ENCODE measurements around the gene C1R.
A peak's percentile ranks its signal among the peaks of the same experiment; 100 is the strongest.
"Not testable (repeated sequence)": the region's sequence is repeated elsewhere in the genome, so short reads cannot be mapped to it uniquely, and the experiment has no call there.

The C1R gene

DNA sequence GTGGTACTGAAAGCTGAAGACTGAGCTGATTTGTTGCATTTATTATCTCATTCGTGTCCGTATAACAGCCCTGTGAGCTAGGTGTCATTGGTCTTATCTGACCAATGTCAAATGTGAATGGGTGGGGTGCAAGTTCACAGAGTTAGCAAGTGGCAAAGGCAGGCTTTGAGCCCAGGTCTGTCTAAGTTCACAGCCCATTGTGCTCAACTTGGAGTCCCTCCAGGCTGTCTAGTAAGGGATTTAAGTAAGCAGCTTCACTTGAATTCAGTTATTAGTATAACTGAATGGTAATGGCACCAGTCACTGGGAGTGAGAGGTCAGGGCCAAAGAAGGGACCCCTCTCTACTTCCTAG, 23.3 kb downstream of the C1R start:
- no peak for DNase-seq

DNA sequence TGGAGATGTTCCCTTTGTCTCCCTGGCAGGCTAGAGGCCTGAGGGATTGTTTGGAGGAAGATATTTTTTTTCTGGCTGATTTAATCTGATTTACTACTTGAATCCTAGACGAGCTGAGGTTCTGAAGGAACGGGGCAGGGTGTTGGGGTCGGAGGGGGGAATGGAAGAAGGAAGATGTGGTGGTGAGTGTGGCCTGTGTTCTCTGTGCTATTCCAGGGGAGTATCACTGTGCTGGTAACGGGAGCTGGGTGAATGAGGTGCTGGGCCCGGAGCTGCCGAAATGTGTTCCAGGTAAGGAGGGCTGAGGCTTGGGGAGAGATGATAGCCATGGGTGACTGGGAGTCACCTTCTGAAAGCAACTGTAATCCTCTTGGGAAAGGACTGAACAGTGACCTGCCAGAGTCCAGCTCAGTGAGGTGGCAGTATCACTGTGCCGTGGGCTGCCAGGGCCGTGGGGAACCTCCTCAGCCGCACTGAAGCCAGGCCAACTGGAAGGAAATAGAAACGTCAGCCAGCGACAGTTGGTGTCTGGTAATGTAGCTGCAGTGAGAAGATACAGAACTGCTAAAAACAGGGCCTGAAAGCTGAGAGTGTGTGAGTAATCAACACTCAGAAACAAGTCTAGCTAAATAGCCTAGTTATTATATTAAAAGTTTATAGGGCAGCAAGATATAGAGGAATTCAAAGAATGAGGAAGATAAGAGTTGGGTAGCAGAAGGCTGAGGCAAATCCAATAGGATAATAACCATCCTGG, 23.8 kb downstream of the C1R start:
- DNase-seq = peak in 4 of 56 donors; percentile 2 to 10 (median 6)

DNA sequence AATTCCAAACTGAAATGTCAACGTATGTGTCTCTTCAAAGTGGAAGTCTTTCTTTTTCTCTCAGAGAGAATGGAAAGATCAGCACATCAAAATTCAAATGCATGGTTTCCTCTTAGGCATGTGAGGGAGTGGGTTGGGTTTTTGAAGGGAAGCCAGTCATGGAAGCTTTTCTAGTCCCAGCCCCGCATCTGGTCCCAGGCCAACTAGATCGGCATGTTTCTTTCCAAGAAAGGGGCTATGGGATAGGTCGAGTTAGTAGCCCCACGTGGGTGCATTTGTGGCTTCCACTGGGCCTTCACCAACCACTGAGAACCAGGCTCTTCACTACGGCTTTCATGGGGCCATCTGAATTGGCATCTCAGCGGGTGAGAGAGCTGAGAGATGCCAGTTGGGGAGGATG, 25.1 kb downstream of the C1R start:
- DNase-seq = no peak

DNA sequence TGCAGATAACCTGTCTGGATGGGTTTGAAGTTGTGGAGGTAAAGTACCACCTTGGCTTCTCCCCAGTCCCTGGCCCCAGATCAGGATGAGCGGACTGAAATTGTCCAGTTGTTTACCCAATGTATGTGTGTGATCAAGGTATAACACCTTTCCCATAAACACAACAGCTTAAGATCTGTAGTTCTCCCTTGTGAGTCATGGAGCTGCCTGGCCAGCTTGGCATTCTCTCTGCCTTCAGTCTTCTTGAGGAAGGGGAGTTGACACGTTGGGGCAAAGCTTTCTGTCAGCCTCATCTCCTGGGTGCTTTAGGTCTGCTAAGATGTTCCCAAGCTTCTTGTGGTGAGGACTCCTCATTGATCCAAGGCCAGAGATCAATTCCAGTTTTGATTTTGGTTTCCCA, 25.6 kb downstream of the C1R start:
- no peak for DNase-seq

DNA sequence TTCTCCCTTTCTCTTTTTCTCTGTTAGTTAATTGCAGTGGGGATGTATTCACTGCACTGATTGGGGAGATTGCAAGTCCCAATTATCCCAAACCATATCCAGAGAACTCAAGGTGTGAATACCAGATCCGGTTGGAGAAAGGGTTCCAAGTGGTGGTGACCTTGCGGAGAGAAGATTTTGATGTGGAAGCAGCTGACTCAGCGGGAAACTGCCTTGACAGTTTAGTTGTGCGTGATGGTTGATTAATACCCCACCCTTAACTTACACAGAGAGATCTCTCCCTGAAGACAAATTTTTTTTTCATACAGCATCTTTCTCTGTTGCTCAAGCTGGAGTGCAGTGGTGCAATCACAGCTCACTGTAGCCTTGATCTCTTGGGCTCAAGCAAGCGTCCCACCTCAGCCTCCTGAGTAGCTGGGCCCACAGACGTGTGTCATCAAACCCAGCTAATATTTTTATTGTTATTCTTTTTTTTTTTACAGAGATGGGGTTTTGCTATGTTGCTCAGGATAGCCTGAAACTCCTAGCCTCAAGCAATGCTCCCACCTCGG, 27.1 kb downstream of the C1R start:
- no peak for DNase-seq

DNA sequence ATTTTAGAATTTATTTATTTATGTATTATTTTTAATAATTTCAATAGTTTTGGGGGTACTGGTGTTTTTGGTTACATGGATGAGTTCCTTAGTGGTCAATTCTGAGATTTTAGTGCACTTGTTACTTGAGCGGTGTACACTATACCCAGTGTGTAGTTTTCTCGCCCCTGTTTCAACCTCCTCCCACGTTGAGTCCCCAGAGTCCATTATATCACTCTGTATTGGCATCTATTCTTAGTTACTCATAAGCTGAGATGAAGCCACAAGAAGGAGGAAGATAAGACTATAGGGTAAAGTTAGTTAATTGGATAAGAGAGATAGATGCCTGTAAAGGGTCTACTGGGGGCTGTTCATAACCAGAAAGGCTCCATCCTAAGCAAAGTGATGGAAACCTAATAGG, 27.7 kb downstream of the C1R start:
- DNase-seq = no peak

DNA sequence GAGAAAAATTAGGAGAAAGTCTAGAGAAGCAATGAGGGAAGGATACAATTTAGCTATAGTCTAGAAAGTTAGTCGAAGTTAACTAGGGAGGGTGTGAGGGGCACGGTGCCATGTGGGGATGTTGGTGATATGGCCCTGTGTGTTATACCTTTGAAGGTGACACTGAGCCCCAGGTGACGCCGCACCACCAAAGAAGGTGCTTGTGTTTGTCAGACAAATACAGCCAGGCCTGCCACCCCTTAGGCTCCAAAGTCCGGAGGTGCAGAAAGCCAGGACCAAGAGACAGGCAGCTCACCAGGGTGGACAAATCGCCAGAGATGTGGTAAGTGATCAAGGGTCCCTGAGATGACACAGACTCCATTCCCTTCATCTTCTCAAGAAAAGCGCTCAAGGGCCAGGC, 30.6 kb downstream of the C1R start:
- DNase-seq = no peak

DNA sequence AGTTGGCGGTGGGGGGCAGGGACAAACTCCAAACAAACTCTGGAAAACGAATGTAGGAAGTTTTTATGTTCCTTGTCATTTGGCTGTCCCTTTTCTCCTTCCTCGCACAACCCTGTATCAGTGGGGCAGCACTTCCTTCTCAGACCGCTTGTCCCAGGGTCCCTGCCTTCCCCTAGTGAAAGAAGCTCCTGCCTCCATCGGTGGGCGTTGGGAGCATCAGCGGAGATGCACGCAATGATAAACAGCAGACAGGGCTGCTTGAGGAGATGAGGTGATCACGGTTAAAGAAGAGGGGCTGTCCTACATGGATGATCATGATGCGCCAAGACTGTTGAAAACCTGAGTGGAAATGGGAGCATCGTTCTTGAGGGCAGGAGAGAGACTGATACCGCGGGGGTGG, 31.1 kb downstream of the C1R start:
- DNase-seq = no peak

DNA sequence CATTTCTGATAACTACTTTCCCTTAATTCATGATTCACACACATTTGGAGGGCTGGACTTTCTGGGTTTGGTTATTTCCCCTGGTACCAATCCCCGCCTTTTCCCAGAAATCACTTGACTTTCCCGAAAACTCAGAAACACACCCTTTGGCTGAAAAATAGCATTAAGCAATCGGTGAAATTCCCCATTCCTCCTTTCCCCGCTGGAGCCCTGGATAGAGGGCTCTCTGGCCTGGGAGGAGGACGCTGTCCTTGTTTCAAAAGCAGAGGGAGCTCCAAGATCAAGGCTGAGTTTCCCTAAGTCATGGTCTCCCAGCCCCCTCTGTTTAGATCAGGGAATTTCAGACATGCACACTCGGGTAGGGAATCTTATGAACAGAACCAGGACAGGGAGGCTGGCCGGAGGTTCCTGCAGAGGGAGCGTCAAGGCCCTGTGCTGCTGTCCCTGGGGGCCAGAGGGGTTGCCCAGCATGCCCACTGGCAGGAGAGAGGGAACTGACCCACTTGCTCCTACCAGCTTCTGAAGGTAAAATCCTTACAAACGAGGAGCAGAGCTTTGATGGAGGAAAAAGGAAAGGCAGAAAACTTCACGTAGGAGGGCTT, 31.8 kb downstream of the C1R start, which contains the start of gene C1S:
TSS of gene C1S (plus strand) at position 366 of the 602 bp plus-strand sequence. CDS start 1,195 bp downstream, outside the sequence.
- peak in 15 of 56 donors; percentile 2 to 35 (median 9) for DNase-seq

DNA sequence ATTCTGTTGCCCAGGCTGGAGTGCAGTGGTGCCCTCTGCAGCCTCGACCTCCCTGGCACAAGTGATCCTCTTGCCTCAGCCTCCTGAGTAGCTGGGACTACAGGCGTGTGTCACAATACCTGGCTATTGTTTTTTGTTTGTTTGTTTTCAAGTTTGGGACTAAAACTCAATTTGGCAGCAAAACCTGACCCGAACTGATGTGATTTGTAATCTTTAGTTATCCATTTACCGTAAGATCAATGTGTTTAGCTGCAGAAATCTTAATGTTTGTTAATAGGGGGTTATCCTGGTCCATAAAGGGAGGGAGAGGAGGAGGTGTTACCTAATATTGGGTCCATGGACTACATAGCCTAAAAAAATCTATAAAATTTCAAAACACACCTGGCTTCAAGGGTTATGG, 32.5 kb downstream of the C1R start:
- no peak for DNase-seq

DNA sequence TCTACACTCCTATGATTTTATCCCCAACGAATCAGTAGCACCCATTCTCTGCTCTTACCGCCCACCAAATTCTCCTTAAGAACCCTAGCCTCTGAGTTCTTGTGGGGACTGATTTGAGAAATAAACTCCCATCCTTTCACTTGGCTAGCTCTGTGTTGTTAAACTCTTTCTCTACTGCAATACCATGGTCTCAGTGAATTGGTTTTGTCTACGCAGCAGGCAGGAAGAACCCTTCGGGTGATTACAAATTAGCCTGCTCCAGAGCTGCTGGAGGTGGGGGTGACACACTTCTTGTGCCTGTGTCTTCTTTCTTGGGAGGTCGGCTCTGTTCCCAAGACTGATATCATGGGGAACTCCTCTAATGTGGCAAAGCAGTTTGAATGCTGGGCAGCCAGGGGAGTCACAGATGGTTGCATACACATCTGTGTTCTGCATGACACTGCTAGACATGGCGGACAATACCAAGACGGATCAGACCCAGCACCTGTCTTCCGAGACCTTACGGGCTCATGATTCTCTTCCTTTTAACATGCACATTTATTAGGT, 33.3 kb downstream of the C1R start:
- no peak for DNase-seq

DNA sequence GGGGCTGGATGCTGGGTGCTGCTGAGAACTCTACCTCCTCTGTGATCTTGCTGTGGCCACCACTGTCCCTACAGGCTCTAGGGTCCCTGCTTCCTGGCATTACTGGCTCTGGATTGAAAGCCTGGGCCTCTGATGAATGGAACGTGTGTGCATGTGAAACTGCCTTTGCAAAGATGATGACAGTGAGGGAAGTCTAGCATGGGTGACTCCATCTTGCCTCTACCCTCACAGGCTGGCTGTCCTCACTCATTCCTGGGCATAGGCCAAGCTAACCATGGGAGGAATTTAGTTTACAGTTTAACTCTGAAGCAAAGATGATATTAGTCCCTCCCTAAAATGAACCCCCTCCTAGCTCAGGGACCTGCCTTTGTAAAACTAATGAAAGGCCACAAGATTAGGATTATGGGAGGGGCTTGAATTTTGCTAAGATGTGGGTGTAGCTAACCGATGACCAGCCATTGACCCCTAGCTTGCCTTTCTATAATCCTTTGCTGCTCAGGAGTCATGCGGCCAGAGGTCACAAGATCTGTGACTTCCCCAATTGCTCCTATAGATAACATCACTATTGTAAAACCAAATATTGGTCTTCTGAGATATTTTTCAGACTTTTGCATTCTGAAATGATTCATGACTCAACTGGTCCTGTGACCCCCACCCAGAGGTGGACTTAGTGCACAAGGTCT, 33.9 kb downstream of the C1R start:
- no peak for DNase-seq

DNA sequence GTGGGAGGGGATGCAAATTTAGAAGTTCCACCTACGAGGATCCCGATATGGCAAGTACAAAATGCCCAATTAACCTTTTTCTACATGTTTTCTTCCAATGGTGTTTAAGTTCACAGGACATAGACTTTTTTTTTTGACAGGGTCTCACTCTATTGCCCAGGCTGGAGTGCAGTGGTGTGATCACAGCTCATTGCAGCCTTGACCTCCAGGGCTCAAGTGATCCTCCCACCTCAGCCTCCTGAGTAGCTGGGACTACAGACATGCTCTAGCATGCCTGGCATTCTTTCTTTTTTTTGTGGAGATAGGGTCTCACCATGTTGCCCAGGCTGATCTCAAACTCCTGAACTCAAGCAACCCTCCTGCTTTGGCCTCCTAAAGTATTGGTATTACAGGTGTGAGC, 36.5 kb downstream of the C1R start:
- not testable (repeated sequence) for DNase-seq

DNA sequence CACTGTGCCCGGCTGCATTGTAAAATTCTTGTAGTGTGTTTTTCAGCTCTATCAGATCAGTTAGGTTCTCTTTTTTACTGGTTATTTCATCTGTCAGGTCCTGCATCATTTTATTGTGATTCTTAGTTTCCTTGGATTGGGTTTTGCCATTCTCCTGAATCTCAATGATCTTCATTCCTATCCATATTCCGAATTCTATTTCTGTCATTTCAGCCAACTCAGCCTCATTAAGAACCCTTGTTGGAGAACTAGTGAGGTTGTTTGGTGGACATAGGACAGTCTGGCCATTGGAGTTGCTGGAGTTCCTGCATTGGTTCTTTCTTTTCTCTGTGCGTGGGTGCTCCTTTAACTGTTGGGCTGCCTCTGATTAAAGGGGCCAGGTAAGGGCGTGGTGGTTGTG, 37.3 kb downstream of the C1R start:
- DNase-seq = no peak

DNA sequence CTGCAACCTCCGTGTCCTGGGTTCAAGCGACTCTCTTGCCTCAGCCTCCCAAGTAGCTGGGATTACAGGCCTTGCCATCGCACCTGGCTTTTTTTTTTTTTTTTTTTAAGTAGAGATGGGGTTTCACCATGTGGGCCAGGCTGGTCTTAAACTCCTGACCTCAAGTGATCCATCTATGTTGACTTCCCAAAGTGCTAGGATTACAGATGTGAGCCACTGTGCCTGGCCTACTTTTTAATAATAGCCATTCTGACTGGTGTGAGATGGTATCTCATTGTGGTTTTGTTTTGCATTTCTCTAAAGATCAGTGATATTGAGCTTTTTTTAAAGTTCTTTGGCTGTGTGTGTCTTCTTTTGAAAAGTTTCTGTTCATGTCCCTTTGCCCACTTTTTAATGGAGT, 42.3 kb downstream of the C1R start:
- not testable (repeated sequence) for DNase-seq

DNA sequence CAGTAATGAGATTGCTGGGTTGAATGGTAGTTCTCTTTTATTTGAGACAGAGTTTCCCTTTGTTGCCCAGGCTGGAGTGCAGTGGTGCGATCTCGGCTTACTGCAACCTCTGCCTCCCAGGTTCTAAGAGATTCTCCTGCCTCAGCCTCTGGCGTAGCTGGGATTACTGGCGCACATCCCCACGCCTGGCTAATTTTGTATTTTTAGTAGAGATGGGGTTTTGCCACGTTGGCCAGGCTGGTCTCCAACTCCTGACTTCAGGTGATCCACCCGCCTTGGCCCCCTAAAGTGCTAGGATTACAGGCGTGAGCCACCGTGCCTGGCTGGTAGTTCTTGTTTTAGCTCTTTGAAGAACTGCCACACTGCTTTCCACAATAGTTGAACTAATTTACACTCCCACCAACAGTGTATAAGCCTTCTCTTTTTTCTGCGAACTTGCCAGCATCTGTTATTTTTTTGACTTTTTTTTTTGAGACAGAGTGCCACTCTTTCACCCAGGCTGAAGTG, 42.7 kb downstream of the C1R start:
- DNase-seq = not testable (repeated sequence)

DNA sequence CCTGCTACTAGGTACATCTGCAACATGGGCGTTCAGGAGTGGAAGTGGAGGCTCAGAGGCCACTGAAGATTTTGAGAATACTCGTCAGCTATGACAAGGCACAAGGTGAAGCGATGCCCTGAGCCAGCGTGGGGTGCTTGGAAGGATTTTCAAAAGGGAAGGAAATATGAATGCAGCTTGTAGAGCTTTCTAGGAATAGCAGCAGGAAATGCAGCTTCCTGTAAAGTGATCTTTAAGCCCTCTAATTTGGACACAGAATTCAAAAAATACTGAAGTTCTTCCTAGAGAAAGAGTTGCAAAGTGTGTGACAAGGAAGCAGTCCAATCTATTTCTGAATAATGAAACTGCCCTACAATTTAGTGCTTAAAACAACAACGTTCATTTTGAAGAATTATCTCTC, 44.9 kb downstream of the C1R start:
- no peak for DNase-seq

DNA sequence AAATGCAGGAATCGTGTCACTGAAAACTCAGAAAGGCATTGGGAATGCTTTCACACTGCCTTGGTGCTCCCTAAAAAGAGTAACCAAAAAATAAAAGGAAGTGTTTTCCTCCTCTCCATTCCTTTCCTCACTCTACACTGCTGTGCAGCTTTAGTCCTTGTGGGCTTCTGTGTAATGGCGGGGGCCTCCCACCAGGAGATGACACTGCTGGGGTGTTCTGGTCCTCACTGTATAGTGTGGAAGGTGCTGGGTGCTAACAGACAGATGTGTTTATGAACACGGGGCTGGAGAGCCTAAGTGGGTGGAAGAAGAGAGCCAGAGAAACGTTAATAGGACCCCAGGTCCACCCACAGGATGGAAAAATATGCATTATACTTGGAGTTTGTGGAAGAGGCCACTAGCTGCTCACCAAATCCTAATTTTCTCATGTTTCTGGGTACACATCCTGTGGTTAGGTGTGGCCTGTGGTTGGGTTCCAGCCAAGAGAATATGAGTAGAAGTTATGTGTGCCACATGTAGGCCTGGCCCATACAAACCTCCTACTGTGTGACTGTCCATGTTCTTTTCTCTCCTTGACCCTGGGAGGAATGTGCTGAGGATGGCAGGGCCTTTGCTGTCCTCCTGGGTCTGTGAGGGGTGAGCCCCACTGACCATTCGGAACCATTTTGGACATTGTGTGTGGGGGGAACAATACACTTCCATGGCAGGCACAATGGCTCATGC, 45.7 kb downstream of the C1R start:
- DNase-seq = no peak

DNA sequence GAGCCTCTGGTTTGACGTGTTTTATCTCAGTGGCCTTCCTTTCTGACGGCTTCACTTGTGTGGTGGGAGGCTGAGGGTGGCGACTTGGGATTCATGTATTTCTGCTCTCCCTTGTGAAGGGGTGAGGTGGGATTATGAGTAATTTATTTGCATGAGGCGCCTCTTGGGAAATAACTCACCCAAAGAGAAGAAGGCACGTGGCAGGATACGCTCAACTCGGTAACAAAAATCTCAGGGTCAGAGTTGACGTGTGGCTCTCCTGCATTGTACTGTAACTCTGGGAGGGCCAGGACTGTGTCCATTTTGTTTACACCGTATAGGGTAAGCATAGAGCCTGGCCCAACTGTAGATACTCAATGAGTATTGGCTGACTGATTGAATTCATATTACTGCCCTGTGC, 46.3 kb downstream of the C1R start:
- no peak for DNase-seq

DNA sequence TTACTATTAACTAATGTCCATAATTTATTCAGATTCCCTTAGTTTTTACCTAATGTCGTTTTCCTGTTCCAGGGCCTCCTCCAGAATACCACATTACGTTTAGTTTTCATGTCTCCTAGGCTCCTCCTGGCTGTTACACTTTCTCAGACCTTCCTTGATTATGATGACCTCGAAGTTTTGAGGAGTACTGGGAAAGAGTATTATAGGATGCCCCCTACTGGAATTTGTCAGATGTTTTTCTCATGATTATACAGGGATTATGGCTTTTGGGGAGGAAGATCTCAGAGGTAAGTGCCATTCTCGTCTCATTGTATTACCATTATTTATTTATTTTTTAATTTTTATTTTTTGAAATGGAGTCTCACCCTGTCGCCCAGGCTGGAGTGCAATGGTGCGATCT, 49.4 kb downstream of the C1R start:
- DNase-seq = no peak

DNA sequence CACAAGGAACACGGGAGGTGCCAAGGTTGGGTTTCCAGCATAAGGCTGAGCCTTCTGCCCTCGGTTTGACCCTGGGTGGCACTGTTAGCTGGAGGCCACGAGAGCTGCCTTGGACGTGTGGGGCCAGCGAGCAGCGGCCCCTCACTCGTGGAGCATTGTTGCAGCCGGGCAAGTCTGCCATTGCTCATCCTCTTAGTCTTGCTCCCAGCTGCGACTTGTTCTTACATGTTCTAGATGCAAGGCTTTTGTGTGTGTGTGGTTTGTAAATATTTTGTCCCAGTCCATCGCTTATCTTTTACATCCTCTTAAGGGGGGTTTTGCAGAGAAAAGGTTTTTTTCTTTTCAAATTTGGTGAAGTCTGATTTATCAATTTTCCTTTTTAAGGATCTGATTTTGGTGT, 52.8 kb downstream of the C1R start:
- no peak for DNase-seq

All from amygdala (tissue), 56 donors.